ENCODE results near the gene UBE2Z.

DNA sequence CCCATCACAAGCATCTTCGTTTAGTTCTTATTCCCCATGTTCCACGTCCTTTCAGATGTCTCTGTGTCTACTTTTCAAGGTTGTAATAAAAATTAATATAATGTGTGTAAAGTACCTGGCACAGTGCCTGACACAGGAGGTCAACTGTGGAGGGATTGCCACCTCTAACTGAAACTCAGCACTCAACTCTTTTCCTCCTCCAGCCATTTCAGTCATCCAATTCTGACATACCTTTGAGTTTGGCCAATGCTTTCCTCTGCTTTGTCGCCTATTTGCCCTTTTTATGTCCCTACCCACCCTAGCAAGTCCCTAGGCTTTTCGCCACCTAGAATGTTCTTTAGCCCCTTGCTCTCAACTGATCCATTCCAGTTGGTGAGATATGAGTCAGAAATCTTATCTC, 1.6 kb downstream of the UBE2Z start:
- TF ChIP-seq, protein P1, sequence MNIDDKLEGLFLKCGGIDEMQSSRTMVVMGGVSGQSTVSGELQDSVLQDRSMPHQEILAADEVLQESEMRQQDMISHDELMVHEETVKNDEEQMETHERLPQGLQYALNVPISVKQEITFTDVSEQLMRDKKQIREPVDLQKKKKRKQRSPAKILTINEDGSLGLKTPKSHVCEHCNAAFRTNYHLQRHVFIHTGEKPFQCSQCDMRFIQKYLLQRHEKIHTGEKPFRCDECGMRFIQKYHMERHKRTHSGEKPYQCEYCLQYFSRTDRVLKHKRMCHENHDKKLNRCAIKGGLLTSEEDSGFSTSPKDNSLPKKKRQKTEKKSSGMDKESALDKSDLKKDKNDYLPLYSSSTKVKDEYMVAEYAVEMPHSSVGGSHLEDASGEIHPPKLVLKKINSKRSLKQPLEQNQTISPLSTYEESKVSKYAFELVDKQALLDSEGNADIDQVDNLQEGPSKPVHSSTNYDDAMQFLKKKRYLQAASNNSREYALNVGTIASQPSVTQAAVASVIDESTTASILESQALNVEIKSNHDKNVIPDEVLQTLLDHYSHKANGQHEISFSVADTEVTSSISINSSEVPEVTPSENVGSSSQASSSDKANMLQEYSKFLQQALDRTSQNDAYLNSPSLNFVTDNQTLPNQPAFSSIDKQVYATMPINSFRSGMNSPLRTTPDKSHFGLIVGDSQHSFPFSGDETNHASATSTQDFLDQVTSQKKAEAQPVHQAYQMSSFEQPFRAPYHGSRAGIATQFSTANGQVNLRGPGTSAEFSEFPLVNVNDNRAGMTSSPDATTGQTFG (tag by site-specific recombination; IDR thresholded peaks at IDR 0.05; ENCODE audit: borderline replicate concordance), result no peak
- TF ChIP-seq, protein P2, sequence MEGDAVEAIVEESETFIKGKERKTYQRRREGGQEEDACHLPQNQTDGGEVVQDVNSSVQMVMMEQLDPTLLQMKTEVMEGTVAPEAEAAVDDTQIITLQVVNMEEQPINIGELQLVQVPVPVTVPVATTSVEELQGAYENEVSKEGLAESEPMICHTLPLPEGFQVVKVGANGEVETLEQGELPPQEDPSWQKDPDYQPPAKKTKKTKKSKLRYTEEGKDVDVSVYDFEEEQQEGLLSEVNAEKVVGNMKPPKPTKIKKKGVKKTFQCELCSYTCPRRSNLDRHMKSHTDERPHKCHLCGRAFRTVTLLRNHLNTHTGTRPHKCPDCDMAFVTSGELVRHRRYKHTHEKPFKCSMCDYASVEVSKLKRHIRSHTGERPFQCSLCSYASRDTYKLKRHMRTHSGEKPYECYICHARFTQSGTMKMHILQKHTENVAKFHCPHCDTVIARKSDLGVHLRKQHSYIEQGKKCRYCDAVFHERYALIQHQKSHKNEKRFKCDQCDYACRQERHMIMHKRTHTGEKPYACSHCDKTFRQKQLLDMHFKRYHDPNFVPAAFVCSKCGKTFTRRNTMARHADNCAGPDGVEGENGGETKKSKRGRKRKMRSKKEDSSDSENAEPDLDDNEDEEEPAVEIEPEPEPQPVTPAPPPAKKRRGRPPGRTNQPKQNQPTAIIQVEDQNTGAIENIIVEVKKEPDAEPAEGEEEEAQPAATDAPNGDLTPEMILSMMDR (tag by site-specific recombination; IDR thresholded peaks at IDR 0.05), result no peak
- TF ChIP-seq ZNF274 (IDR thresholded peaks at IDR 0.05; ENCODE audit: low read length) (no peak), ZNF274 (tag by site-specific recombination; IDR thresholded peaks at IDR 0.05; ENCODE audit: borderline replicate concordance) (no peak), ZNF561 (tag by site-specific recombination; IDR thresholded peaks at IDR 0.05; ENCODE audit: borderline replicate concordance) (no peak), KLF8 (tag by site-specific recombination; IDR thresholded peaks at IDR 0.05) (no peak), ZNF76 (tag by site-specific recombination; IDR thresholded peaks at IDR 0.05; ENCODE audit: borderline replicate concordance, low read depth) (no peak), ZNF549 (tag by site-specific recombination; IDR thresholded peaks at IDR 0.05) (no peak)

All from HEK293 (cell line).